NT2/D1 (cell line): ENCODE results near the gene EEF1A2.

ENCODE experiments used
- SUZ12 ChIP-seq: IDR thresholded peaks from 2 replicates; pipeline ENCODE4 v1.6.1; 2011; ENCODE audit not compliant: insufficient read length, insufficient read depth; ENCODE audit errors: extremely low read depth
- YY1 ChIP-seq: IDR thresholded peaks from 2 replicates; pipeline ENCODE4 v1.6.1; 2011; ENCODE audit not compliant: insufficient read length, insufficient read depth
- ZNF274 ChIP-seq: IDR thresholded peaks from 2 replicates; pipeline ENCODE4 v1.6.1; 2011; ENCODE audit warnings: mild to moderate bottlenecking, low read depth, low read length

DNA sequence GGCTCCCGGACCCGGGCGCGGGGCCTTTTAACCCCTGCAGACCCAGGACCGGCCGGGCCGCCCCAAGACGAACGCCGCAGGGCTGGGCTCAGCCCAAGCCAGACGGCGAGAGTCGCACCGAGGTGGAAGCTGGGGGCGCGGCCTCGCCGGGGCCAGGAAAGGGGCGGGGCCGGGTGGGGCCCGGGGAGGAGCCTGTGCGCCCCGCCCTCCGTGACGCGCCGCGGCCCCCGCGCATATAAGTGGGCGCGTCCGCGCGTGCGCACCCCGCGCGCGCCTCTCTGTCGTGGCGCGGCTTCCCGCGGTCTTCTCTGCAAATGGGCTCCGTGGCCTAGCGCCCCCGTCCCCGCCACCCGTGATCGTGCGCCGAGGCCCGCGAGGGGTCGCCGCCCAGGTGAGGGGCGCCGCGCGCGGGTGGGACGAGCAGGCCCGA lies 21.6 kb upstream of the EEF1A2 start, which contains the start of gene PPDPF:
- no peak for TF ChIP-seq YY1
- TF ChIP-seq ZNF274 = no peak
- no peak for TF ChIP-seq SUZ12
